SIG-M5 (cell line): ENCODE measurements around the gene FGF10.

Experiments
- DNase-seq: peaks from one replicate; lab custom pipeline; 2025; lab: John Stamatoyannopoulos, UW

Gene FGF10

GRCh38 chr5:44257221-44257620, 132.0 kb downstream of the FGF10 start:
- DNase-seq, result no peak
